Nephron progenitor cell (in vitro differentiated cells): ENCODE data around the gene SLC19A3.
"Not testable (repeated sequence)": the region's sequence is repeated elsewhere in the genome, so short reads cannot be mapped to it uniquely, and the experiment has no call there.

Experiments used
- DNase-seq: peaks from one replicate; pipeline ENCODE4 v3.0.0; 2021
- H3K27ac Mint-ChIP-seq: 2 replicates; pipeline ENCODE4 v1.8.0; 2021; ENCODE audit warnings: mild to moderate bottlenecking, moderate library complexity, mixed read lengths
- H3K27me3 Mint-ChIP-seq: 2 replicates; pipeline ENCODE4 v1.8.0; 2021; ENCODE audit warnings: mild to moderate bottlenecking, low read depth, mixed read lengths; ENCODE audit not compliant: poor library complexity
- H3K36me3 Mint-ChIP-seq: 2 replicates; pipeline ENCODE4 v1.8.0; 2021; ENCODE audit warnings: low read depth, mixed read lengths
- H3K4me1 Mint-ChIP-seq: 2 replicates; pipeline ENCODE4 v1.8.0; 2021; ENCODE audit warnings: mixed read lengths
- H3K4me3 Mint-ChIP-seq: 2 replicates; pipeline ENCODE4 v1.8.0; 2021; ENCODE audit warnings: mild to moderate bottlenecking, moderate library complexity, mixed read lengths
- H3K9me3 Mint-ChIP-seq: 2 replicates; pipeline ENCODE4 v1.8.0; 2021; ENCODE audit warnings: mild to moderate bottlenecking, moderate library complexity, mixed read lengths
- CTCF ChIP-seq: fragments of 200-600 bp; sonication (generic); IDR thresholded peaks from 2 replicates; pipeline ENCODE4 v1.5.0; 2021; ENCODE audit warnings: antibody characterized with exemption

Gene SLC19A3

GRCh38 chr2:227684258-227684657 lies 33.6 kb downstream of the SLC19A3 start:
- no peaks in the 10 kb centered on the region for H3K4me1 Mint-ChIP-seq
- no peak for DNase-seq
- H3K27ac Mint-ChIP-seq: no peak overlapping the region
- no peaks in the 10 kb centered on the region for H3K27me3 Mint-ChIP-seq
- H3K9me3 Mint-ChIP-seq: no peaks in the 10 kb centered on the region
- H3K4me3 Mint-ChIP-seq: no peak overlapping the region
- no peak for TF ChIP-seq CTCF
- H3K36me3 Mint-ChIP-seq: no peaks in the 10 kb centered on the region

GRCh38 chr2:227677928-227678327 lies 39.9 kb downstream of the SLC19A3 start:
- DNase-seq: no peak
- Mint-ChIP-seq H3K36me3 (no peaks in the 10 kb centered on the region), H3K9me3 (no peaks in the 10 kb centered on the region), H3K4me3 (no peak overlapping the region), H3K27ac (no peak overlapping the region), H3K4me1 (no peaks in the 10 kb centered on the region), H3K27me3 (peaks cover 8% of the 10 kb centered on the region)
- no peak for TF ChIP-seq CTCF

GRCh38 chr2:227674485-227674884 lies 43.3 kb downstream of the SLC19A3 start:
- peaks cover 8% of the 10 kb centered on the region for H3K27me3 Mint-ChIP-seq
- H3K4me3 Mint-ChIP-seq: no peak overlapping the region
- no peak overlapping the region for H3K27ac Mint-ChIP-seq
- no peaks in the 10 kb centered on the region for H3K4me1 Mint-ChIP-seq
- no peaks in the 10 kb centered on the region for H3K36me3 Mint-ChIP-seq
- H3K9me3 Mint-ChIP-seq: no peaks in the 10 kb centered on the region
- DNase-seq: no peak
- TF ChIP-seq CTCF: no peak

- H3K9me3 Mint-ChIP-seq, H3K27me3 Mint-ChIP-seq, DNase-seq, H3K4me3 Mint-ChIP-seq, H3K27ac Mint-ChIP-seq, H3K4me1 Mint-ChIP-seq, H3K36me3 Mint-ChIP-seq: not testable (repeated sequence)
Measured at GRCh38 chr2:227673620-227674019, 44.2 kb downstream of the SLC19A3 start.

GRCh38 chr2:227671170-227671905 lies 46.5 kb downstream of the SLC19A3 start:
- Mint-ChIP-seq H3K4me3 (no peak overlapping the region), H3K27ac (no peak overlapping the region), H3K36me3 (no peaks in the 10 kb centered on the region), H3K9me3 (no peaks in the 10 kb centered on the region), H3K4me1 (no peaks in the 10 kb centered on the region), H3K27me3 (peaks cover 8% of the 10 kb centered on the region)
- no peak for DNase-seq
- no peak for TF ChIP-seq CTCF

GRCh38 chr2:227666631-227667170 lies 51.1 kb downstream of the SLC19A3 start, which contains the start of gene SCYGR5:
TSS of gene SCYGR5 (plus strand) at chr2:227666804. CDS start at chr2:227666804, 0 bp downstream.
- H3K4me1 Mint-ChIP-seq, H3K27ac Mint-ChIP-seq, DNase-seq, H3K36me3 Mint-ChIP-seq, H3K9me3 Mint-ChIP-seq, H3K27me3 Mint-ChIP-seq, H3K4me3 Mint-ChIP-seq: not testable (repeated sequence)
